Activated T-cell treated with anti-CD3 and anti-CD28 coated beads for 48 hours (primary cell): ENCODE results near the gene LGALS1.

Experiments
- DNase-seq: peaks from one replicate; pipeline ENCODE4 v3.0.0-alpha.2; 2020; ENCODE audit warnings: low read depth

LGALS1 gene

GRCh38 chr22:37725551-37726240, 50.3 kb downstream of the LGALS1 start:
- no peak for DNase-seq

GRCh38 chr22:37726241-37726887, 50.9 kb downstream of the LGALS1 start:
- no peak for DNase-seq

GRCh38 chr22:37728620-37729019, 53.2 kb downstream of the LGALS1 start:
- no peak for DNase-seq
